ENCODE results near the gene DEDD2. TPM values are rescaled to one million over a fixed set of nuclear protein-coding genes. Genes with fewer than 3 reads are reported as not detected.

DEDD2 gene
- 12.7 and 24.3 TPM in 2 replicates for total RNA-seq

DNA sequence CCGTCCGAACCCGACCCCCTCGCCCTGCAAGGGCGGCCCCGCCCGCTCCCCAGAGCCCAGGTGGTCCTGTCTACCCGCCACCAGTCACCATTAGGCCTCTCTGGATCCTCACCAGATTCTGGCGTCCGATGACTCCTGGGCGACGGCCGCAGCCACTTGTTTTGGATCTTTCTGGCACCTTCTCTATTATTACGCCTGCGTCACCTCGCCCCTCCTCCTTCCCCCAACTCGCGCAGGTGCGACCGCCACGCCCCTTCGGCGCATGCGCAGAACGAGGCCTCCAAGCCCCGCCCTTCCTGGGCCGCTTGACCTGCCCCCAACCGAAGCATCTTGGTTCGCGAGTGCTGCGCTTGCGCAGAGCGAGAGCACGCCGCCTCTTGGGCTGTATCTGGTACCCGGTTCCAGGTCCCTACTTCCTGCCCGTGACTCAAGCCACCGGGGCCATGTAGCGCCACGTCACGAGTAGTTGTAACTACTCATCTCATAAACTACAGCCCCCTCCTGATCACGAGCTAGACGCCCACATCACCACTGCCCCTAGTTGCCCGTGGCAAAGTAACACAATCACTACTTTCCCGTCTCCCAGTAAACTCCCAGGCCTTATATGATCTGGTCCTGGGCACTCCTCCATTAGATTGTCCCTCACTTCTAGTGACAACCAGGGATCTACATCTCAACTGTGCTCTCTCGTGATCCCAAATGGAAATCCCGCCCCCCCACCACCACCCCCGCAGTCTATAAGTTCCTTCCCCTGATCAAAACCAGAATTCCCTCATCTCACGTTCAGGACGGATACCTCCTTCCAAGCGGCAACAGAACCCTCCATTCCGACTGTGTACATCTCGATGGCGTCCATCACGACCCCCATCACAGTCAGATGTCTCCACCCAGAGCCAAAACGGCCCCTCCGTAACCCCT lies at the start of gene DEDD2:
Gene DEDD2, minus strand, starts transcription at position 158 of the 918 bp plus-strand sequence. CDS start 670 bp downstream, outside the sequence.

DNA sequence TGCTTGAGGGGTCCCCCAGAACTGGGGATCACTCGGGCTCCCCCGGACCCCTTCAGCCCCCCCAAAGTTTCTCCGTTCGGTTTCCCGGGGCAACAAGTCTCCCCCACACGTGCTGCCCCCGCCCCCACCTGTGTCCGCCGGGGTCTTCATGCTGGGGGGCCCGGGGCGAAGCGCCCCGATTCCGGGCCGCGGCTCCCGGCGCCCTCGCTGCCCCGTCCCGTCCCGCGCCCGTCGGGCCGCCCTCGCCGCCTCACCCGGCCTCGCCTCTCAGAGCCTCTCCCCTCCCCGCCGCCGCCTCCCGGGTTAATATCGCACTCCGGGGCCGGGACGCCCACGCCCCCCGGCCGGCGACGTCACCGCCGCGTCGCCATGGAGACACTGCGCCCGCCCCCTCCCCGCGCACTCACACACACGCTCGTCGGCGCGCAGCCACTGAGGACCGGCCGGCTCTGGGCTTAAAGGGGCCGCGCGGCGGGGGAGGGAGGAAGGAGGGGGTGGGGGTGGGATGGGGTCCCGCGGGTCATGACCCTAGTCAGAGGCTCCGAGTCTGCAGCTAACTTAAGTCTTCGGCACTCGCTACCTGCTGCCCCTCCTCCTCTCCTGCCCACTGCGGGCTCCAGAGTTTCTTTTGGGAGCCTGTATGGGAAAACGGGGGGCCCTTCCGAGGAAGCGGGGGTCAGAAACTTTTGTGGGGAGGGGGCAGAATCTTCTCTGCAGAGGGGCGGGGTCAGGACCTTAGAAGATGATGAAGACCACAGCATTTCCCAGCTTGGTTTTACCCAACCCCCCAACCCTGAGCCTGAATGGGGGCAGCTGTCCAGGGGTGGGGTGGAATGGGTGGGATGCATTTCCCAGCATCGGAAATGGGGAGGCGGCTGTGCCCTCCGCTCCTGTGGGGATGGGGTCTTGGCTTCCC lies 37.6 kb upstream of the DEDD2 start, which contains the start of gene ERF:
Gene ERF, minus strand, starts transcription at position 279 of the 916 bp plus-strand sequence. Its CDS starts 129 bp downstream, at position 150.

GRCh38 chr19:42242512-42243409 lies 25.3 kb upstream of the DEDD2 start, which contains the start of gene GSK3A:
GSK3A (minus strand) TSS chr19:42242602; CDS start chr19:42242465, 137 bp downstream.

DNA sequence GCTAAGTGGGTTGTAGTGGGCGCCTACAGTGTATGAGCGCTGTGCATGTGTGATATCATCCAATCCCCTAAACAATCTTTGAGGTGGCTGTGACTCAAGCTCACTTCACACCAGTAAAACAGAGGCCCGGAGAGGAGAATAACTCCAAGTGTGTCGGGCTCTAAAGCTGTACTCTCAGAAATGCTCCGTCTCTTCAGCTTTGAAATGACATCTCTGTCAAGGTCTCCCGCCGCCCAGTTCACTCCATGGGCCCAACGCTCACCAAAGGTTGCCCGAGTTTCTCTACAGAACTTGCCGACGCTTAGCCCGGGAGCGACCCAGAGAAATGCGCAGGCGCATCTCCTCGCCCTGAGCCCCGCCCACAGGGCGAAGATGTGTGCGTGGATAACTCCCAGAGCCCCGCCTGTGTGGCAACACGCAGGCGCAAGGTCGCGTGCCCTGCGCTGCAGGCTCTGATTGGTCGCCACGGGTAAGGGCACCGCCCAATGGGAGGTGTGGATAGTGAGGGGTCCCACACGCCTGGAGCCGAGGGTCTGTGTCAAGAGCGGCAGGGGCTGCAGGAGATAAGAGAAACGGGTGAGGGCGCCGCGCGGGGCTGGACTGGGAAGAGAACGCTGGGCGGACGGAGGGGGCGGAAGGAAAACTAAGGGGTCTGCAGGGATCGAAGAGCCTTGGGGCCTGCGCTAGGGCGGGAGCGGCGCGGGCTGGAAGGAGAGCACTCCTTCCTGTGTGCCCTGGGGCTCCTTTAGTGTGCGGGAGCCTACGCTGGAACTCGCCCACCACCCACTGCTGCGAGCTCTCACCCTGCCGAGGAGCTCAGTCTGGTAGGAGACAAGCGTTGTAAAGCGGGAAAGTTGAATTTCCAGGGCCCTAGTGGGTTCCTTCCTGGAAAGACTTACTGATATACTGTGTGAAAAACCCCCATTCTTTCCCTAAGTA lies 2.6 kb upstream of the DEDD2 start, which contains the start of gene ZNF526:
Gene ZNF526, plus strand, starts transcription at position 501 of the 939 bp plus-strand sequence. CDS start 4,092 bp downstream, outside the sequence.

Other genes with a start within 250 kb of the DEDD2 start
- 0.15 TPM in 1 of 2 replicates, not detected in the other for gene ATP1A3, start 223.4 kb downstream of the DEDD2 start, total RNA-seq
- 2.3 and 4.3 TPM in 2 replicates for gene GRIK5, start 147.5 kb downstream of the DEDD2 start, total RNA-seq
- 10.9 and 11.0 TPM in 2 replicates for gene ZNF574, start 141.5 kb downstream of the DEDD2 start, total RNA-seq
- gene POU2F2, start 85.2 kb downstream of the DEDD2 start, total RNA-seq, result under 0.01 and 0.15 TPM in 2 replicates
- 8.8 and 10.2 TPM in 2 replicates for gene ZNF526, start 2.6 kb upstream of the DEDD2 start, total RNA-seq
- 12.9 and 13.6 TPM in 2 replicates for gene GSK3A, start 24.9 kb upstream of the DEDD2 start, total RNA-seq
- gene ERF, start 37.5 kb upstream of the DEDD2 start, total RNA-seq, result 21.1 and 31.9 TPM in 2 replicates
- 11.0 and 21.6 TPM in 2 replicates for gene CIC, start 51.6 kb upstream of the DEDD2 start, total RNA-seq
- gene PRR19, start 84.5 kb upstream of the DEDD2 start, total RNA-seq, result not detected in 2 replicates
- 36.9 and 48.1 TPM in 2 replicates for gene PAFAH1B3, start 84.9 kb upstream of the DEDD2 start, total RNA-seq
- not detected in 2 replicates for gene TMEM145, start 95.6 kb upstream of the DEDD2 start, total RNA-seq
- gene MEGF8, start 108.0 kb upstream of the DEDD2 start, total RNA-seq, result 16.3 and 17.9 TPM in 2 replicates
- not detected in 2 replicates for gene CNFN, start 172.6 kb upstream of the DEDD2 start, total RNA-seq
- 2.4 and 3.2 TPM in 2 replicates for gene LIPE, start 209.7 kb upstream of the DEDD2 start, total RNA-seq
- gene CXCL17, start 225.3 kb upstream of the DEDD2 start, total RNA-seq, result not detected in 2 replicates

Data from epithelial cell of umbilical artery (primary cell).